ENCODE measurements around the gene BPTF.
"Not testable (repeated sequence)": the region's sequence is repeated elsewhere in the genome, so short reads cannot be mapped to it uniquely, and the experiment has no call there.

The BPTF gene

DNA sequence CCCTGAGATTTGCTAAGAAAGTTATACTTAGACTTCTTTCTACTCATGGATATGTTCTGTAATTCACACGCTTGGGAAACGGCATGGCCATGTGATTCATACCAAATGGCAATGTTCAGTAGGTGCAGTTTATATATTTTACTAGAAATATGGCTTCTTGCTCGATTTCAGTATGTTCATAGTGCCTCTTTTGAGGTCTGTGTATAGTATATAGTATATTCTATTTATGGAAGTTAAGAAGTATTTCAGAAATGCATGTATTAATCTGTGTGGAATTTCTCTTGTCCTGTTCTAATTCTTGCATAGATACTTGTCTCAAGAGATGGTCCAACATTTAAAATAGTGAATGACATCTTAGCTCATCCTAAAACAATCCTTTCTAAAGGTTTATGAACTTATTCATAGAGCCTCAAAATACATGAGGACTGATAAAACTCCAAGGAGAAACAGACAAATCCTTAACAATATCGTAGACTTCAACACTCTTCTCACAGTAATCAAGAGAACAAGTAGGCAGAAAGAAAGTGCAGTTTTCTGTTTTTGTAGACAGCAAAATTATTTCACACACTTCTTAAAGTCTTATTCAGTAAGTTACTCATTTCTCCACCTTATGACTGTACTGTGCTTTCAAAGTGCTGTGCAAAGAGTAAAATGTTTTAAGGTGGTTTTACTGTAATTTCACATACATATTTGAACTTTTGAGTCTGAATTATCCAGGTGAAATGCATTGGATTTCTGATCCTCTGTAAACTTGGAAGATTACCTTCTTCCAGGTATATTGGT, 11.1 kb downstream of the BPTF start:
- DNase-seq = no peak

DNA sequence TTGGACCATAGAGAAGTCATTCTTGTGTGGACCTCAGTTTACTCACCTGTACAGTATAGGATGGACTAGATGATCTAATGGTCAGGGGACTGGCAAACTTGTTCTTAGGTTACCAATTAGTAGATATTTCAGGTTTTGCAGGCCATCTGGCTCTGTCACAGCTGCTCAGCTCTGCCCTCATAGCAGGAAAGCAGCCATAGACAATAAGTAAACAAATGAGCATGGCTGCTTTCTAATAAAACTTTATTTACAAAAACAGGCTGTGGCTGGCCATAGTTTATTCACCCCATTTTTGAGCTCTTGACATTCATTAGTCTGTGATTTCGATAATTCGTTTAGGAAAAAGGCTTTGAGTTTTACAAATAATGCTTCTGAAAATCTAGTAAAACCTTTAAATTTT, 12.7 kb downstream of the BPTF start:
- DNase-seq = no peak

DNA sequence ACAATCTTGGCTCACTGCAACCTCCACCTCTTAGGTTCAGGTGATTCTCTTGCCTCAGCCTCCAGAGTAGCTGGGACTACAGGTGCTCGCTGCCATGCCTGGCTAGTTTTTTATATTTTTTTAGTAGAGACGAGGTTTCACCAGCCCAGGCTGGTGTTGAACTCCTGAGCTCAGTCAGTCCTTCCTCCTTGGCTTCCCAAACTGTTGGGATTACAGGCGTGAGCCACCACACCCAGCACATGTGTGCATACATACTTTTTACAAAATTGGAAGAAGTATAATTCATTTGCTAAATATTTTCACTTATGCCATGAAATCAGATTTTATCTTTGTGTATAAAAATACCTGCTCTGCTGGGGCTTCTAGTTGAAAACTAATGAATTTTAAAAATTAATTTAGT, 13.2 kb downstream of the BPTF start:
- no peak for DNase-seq

DNA sequence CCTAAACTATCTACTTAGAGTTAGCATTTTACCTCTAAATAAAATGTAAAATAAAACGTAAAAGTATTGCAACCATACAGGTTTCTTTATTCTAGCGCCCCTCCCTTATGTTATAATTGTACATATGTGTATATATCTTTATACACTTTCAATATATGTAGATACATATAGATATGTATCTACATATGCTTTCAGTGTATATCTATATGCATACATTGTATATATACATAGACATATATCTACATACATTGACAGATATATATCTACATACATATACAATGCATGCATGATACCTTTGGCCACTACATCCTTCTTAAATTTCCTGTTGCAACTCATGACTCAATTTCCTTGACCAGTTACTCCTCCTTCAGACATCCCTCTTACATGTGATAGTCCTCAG, 16.7 kb downstream of the BPTF start:
- no peak for DNase-seq

DNA sequence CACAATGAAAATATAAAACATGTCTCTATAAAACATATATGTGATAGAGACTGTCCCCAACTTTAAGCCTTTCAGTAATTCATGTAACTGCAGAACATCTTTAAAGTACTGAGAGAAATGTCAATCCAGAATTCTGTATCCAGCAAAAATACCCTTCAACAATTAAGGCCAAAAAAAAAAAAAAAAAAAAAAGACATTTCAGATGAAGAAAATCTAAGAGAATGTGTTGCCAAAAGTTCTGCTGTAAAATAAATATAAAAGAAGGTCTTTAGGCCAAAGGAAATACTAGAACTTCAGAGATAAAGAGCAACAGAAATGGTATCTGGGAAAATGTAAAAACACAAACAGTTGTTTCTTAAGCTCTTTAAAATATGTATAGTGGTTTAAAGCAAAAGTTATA, 17.3 kb downstream of the BPTF start:
- no peak for DNase-seq

DNA sequence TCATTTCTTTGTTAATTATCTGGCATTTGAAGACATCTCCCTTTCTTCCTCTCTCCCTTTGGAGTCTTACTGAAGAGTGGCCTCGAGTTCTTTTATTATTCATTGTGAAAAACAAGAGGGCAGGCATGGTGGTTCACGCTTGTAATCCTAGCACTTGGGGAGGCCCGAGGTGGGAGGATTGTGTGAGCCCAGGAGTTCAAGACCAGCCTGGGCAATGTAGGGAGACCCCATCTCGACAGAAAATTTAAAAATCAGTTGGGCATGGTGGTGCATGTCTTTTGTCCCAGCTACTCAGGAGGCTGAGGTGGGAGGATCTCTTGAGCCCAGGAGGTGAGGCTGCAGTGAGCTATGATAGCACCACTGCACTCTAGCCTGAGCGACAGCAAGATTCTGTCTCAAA, 20.1 kb downstream of the BPTF start:
- no peak for DNase-seq

DNA sequence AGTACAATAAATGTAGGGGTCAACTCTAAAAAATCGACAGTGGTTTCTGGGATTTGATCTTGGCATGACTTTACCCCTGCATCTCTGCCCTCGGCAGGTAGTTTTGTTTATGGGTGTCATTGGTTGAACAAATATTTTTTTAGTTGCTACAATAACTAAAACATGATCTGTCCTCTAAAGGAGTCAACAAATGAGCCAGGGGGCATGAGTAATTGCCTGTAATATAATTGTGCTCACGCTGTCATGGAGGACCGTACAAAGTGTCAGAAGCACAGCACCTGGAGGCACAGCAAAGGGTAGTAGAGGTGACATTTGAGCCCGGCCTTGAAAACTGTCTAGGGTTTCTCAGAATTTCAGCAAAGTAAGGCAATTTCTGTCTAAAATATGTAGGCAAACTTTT, 22.9 kb downstream of the BPTF start:
- DNase-seq = not testable (repeated sequence)

DNA sequence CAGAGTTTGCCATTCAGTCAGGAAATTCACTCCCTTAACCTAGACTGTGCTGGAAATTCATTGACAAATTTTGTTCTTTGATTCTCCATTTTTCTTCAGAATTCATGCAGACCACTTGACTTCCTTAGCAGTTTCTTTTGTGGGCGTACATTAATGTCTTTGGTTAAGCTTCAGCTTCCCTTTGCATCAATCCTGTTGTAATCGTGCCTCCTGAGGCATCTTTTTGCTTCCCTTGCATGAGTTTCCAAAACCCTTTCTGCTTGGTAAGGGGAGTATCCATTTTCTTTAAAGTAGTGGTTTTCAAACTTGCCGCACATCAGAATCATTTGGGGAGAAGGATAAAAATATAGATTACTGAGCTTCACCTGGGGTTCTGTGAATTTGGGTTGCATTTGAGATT, 23.5 kb downstream of the BPTF start:
- not testable (repeated sequence) for DNase-seq

DNA sequence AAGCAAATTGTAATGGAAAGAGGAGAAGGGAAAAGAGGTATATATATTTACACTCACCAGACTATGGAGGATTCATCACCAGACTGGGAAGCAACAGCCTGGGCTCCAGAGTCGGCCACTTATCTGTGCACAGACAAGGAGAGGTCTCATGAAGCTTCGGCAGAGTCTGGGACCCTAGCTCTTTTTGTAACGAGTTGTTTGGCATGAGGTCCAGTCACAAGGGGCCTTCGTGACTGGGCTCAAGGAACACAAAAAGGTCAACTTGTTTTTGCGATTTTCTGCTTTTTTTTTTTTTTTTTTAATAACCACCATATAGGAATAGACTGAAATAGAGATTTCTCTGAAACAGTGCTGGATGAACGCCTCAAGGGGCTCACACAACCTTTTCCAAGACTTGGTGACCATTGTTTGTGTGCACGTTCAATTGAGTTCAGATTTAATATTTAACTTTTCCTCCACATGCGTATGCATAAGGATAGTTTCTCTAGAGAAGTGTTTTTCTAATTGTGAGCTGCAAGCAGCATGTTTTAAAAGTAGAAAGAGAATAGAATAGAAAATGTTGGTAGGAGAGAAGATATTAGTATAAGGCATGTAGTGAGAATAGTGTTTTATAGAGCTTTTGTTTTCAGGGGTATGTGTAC, 25.8 kb downstream of the BPTF start:
- no peak for DNase-seq

DNA sequence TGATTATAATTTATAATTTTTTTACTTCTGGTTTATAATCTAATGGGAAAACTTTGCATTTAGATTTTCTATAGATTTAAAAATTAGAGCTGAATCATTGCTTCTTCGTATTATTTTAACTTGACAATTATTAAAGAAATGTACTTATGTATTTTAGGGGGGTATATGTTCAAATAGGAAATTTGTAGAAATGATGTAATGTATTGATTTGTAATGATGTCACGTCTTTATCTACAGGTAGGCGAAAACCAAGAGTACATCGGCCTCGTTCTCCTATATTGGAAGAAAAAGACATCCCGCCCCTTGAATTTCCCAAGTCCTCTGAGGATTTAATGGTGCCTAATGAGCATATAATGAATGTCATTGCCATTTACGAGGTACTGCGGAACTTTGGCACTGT, 28.4 kb downstream of the BPTF start:
- DNase-seq = no peak

DNA sequence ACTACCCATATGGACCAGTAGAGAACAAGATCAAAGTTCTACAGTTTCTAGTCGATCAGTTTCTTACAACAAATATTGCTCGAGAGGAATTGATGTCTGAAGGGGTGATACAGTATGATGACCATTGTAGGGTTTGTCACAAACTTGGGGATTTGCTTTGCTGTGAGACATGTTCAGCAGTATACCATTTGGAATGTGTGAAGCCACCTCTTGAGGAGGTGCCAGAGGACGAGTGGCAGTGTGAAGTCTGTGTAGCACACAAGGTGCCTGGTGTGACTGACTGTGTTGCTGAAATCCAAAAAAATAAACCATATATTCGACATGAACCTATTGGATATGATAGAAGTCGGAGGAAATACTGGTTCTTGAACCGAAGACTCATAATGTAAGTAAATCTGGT, 29.1 kb downstream of the BPTF start:
- DNase-seq = no peak

DNA sequence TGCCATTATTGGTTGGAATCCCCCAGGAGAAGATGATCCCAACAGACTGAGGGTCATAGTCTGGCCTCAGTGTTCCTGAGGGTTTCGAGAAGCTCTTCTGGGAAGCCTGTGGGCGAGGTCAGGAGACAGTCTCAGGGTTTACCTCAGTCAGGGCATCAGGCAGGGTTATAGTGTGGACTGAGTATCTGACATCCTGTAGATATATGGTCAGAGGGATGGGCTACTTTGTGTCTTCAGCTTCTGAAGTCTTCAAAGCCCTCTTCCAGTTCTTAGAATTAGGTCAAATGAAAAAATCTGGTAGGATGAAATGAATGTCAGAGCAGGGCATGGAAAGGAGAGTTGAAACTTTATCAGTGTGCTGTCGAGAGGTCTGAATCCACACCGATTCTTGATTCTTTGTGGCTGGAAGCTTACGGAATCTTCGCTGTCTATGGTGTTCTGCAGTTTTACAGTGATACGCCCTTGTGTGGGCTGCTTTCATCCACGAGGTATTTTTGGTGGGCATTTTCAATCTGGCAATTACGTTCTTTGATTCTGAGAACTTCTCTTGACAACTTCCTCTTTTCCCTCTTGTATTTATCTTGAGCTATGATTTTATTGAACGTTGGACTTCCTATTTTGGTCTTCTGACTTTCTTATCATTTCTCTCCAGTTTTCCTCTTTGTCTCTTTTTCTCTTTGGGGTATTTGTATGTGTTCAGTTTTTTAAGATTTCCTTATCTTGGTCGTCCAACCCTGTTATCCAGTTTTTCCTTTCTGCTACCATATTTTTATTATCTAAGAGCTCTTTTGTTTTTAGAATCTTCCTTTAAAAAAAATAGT, 30.4 kb downstream of the BPTF start:
- no peak for DNase-seq

DNA sequence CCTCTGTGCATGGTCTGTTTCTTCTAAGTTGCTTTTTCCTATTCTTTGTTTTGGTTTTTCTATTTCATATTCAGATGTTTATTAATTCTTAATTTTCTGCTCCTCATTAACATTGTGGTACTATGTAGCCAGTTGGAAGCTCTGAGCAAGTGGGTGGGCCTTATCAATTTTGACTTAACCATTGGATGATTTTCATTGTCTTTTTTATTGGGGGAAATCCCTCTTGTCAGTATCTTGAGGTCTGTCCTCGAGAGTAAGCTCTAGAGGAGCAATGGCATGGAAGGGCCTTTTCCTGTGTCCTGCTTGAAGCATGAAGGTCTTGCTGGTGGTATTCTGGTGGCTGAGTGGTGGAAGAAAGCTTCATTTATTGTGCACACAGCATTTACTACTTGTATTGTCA, 31.1 kb downstream of the BPTF start:
- DNase-seq = not testable (repeated sequence)

DNA sequence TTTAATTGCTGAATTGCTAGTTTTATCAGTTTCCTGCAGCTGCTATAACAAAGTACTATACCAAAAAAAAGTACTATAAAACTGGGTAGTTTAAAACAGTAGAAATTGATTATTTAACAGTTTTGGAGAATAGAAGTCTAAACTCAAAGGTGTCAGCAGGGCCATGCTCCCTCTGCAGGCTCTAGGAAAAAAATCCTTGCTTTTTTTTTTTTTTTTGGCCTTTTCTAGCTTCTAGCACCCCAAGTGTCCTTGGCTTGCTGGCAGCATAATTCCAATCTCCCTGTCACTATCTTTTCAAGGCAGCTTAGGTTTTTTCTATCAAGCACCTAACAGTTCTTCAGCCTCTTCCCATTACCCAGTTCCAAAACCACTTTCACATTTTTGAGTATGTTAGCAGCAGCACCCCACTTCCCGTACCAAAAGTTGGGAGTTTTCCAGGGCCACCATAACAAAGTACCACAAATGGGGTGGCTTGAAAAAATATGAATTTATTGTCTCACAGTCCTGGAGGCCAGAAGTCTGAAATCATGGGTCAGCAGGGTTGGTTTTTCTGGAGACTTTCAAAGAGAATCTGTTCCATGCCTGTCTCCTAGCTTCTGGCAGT, 37.4 kb downstream of the BPTF start:
- DNase-seq = no peak

DNA sequence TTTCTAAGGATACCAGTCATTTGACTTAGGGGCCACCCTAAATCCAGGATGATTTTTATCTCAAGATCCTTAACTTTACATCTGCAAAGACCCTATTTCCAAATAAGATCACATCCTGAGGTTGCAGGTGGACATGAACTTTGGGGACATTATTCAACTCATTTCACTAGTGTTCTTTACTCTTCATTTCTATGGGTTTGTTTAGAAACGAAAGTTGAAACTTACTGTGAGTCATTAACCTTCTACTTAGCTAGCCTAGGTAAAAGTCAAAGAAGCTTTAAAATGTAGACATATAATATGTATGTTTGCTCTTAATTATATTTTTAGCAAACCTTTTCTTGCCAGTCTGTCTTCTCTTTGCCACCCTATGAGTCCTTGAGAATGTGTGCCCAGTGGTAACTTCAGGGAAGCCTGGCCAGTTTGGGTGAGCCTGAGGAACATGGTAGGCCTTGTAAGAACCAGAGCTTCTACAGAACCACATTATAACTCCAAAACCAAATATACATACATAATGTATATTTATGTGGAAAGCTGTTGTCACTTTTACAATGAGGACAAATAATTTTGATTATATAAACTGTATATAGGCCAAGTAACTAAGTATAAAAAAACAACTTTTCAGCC, 38.4 kb downstream of the BPTF start:
- no peak for DNase-seq

DNA sequence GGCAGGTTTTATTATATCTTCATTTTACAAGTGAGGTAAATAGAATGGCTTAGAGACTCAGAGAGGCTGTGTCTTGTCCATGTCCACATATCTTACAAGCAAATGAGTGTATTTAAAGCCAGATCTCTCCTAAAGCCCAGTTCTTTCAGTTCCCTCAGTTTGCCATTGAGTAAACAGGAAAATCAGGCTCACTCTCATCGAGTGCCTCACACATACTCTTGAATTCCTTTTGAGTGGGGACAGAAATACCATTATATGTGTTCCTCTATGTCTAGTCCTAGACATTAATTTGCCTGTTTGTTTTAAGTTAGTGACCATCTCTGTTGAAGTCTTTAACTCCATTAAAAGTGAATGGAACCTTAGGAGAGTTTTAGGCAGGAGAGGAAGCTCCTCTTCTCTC, 40.1 kb downstream of the BPTF start:
- DNase-seq = no peak

DNA sequence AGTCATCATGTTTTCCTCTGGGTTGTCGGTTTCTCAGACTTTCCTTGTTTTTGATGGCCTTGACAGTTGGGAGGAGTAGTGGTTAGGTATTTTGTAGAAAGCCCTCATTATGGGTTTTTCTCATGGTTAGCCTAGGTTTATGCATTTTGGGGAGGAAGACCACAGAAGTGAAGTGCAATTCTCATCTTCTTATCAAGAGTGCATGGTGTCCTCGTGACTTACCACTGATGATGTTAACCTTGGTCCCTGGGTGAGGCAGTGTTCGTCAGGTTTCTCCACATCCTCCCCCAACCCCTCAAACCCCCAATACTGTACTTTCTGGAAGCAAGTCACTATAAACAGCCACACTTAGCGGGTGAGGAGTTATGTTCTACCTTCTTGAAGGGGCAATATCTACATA, 42.3 kb downstream of the BPTF start:
- no peak for DNase-seq

DNA sequence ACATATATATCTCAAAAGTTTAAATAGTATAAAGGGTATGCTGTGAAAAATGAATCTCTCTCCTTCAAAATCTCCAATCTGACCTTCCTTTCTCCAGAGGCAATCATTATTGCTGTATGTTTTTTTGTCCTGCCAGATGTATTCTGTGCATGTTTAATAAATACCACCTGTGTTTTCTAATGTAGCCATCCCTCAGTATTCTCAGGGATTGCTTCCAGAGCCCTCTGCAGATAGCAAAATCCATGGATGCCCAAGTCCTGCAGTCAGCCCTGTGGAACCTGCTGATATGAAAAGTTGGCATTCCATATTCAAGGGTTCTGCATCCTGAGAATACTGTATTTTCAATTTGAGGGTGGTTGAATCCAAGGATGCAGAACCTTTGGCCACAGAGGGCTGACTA, 42.9 kb downstream of the BPTF start:
- DNase-seq = no peak

DNA sequence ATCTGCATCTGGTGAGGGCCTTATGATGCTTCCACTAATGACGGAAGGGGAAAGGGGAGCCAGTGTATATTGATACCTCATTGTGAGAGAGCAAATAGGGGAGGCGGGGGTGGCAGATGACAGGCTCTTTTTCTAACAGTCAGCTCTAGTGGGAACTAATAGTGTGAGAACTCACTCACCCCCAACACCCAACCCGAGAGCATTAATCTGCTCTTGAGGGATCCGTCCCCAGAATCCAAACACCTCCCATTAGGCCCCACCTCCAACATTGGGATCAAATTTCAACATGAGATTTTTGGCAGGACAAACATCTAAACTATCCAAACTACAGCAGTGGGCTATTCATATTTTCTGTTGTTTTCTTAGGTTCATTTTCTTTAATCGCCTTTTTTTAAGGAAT, 54.4 kb downstream of the BPTF start:
- DNase-seq = no peak

DNA sequence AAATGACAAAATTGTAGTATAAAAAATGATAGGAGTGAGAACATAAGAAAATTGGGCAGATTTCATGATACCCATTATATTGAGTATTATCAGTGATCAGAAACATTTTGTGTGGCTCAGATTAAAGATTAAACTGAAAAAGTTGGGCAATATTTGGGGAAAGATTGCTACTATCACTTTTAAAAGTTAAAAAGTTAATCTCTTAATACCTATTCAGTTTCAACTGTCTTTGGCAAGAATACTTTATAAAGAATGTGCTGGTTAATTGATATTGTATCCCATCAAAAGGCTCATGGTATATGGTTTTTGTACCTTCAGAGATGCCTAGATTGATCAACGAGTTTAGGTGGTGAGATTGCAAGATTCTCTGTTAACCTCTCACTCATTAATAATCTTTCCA, 55.8 kb downstream of the BPTF start:
- DNase-seq = no peak

DNA sequence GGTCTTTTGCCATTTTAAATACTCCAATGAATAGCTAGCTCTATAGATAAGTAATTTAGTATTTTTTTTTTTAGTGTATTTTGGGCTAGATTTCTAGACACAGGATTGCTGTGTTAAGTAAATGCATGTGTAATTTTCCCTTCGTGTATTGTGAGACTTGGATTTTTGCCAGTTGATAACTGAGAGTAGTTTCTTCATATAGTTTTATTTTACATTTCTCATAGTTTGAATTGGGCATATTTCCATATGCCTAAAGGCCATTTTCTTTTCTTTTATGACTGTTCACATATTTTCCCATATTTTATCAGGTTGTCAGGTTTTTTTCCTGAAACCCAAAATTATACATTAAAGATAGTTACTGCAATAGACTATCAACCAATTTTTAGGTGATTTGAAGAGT, 59.4 kb downstream of the BPTF start:
- DNase-seq = no peak

DNA sequence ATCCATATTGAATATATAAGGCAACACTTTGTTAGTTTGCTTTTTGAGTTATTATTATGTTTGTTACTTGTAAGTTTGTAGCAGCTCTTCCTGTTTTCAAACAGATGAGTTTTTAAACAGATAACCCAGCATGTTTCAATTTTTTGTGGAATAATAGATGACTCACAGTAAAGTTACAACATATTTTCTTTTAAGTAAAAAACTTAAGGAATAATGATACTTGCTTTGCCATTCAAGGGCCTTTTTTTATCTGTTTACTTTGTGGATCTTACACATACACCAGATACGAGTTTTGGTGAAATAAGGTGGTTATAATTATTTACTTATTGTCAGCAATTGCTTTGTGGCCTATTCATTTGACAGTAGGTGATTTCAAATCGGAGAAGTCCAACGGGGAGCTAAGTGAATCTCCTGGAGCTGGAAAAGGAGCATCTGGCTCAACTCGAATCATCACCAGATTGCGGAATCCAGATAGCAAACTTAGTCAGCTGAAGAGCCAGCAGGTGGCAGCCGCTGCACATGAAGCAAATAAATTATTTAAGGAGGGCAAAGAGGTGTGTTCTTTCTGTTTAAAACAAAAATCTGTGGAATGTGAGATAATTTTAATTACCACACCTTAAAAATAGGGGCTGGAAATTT, 66.3 kb downstream of the BPTF start:
- DNase-seq = peak in 1 of 2 experiments; percentile 3
